Measurements from ENCODE around the gene RAB8B. TPM values are rescaled to one million over a fixed set of nuclear protein-coding genes. Genes with fewer than 3 reads are reported as not detected.

RAB8B gene
- total RNA-seq, 4 donors from 2014 or later = 26.1 to 48.1 (median 33.0) TPM

DNA sequence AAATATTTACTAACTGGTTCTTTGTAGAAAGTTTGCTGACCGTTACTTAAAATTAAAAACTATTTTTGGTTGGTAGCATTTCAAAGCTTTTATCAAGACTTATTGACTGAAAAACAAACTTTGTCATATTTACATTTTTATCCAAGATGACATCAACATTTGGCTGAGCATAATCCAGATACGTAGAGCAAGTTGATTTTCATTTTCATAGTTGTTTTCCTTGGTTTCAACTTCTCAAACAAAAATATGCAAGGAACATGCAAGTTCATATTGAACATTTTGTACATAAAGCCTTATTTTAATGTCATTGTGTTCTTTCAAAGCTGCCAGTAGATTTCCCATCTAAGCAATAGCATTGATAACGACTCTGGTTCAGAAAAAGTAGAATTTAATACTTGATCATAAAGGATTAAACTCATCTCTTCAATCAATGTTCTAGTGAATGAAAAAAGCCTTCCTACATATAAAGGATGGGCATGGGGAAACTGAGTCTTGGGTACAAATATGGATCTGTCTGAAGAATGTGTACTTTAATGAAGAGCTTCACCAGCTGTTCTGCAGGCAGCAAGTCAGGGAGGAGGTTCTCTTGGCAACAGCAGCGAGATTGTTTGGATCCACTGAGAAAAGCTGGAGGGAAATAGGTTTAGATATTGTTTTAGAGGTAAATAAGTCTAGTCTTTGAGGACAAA lies 5.6 kb downstream of the RAB8B start:
- Histone ChIP-seq H3K9me3 (no peaks in the 10 kb centered on the region), H3K4me1 (peaks cover 0 to 80% (median 0%) of the 10 kb centered on the region in 3 donors), H3K36me3 (peaks cover 0 to 4% of the 10 kb centered on the region in 2 donors), H3K4me3 (no peak overlapping the region), H3K27ac (peak overlapping the region in 2 of 4 donors; percentile 15 to 27), H3K27me3 (no peaks in the 10 kb centered on the region)
- 60 to 62% methylated on average over 4 of the region's 4 CpGs for WGBS, 2 donors (ENCODE audit: low coverage in 1 of 2)
- TF ChIP-seq POLR2AphosphoS5 (IDR thresholded peaks at IDR 0.05) = no peak
- TF ChIP-seq, protein P1, sequence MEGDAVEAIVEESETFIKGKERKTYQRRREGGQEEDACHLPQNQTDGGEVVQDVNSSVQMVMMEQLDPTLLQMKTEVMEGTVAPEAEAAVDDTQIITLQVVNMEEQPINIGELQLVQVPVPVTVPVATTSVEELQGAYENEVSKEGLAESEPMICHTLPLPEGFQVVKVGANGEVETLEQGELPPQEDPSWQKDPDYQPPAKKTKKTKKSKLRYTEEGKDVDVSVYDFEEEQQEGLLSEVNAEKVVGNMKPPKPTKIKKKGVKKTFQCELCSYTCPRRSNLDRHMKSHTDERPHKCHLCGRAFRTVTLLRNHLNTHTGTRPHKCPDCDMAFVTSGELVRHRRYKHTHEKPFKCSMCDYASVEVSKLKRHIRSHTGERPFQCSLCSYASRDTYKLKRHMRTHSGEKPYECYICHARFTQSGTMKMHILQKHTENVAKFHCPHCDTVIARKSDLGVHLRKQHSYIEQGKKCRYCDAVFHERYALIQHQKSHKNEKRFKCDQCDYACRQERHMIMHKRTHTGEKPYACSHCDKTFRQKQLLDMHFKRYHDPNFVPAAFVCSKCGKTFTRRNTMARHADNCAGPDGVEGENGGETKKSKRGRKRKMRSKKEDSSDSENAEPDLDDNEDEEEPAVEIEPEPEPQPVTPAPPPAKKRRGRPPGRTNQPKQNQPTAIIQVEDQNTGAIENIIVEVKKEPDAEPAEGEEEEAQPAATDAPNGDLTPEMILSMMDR (IDR thresholded peaks at IDR 0.05) = no peak
- no peak for TF ChIP-seq EP300 (IDR thresholded peaks at IDR 0.05)
- TF ChIP-seq POLR2A (IDR thresholded peaks at IDR 0.05) = no peak
- ATAC-seq = no peak

DNA sequence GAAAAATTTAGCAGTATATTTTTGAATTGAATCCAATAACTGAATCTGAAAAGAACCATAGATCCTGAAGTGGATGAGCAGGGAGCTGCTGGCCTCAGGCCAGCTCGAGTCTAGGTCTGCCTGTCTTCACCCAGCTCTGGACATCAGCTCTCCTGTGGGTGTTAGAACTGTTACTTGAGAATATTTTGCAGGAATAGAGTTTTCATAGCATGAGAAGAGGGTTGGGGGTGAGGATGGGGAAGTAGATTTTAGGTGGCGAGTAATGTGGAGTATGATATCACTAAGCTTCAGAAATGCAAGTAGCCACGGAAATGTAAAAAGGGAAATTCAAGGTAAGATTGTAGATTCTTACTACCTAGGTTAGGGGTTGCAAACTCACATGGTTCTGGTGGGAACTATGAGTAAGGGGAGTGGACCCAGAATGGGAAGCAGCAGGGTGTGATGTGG lies 6.2 kb downstream of the RAB8B start:
- WGBS, 2 donors (ENCODE audit: low coverage in 1 of 2) = 55 to 65% methylated on average over 3 of the region's 3 CpGs
- Histone ChIP-seq H3K4me3 (no peak overlapping the region), H3K27ac (peak overlapping the region in 2 of 4 donors; percentile 15 to 27), H3K27me3 (no peaks in the 10 kb centered on the region), H3K9me3 (no peaks in the 10 kb centered on the region), H3K36me3 (peaks cover 0 to 4% of the 10 kb centered on the region in 2 donors), H3K4me1 (peaks cover 0 to 78% (median 0%) of the 10 kb centered on the region in 3 donors)
- no peak for TF ChIP-seq EP300 (IDR thresholded peaks at IDR 0.05)
- no peak for TF ChIP-seq POLR2A (IDR thresholded peaks at IDR 0.05)
- no peak for TF ChIP-seq POLR2AphosphoS5 (IDR thresholded peaks at IDR 0.05)
- TF ChIP-seq, protein P1 (IDR thresholded peaks at IDR 0.05) = no peak
- ATAC-seq = no peak

DNA sequence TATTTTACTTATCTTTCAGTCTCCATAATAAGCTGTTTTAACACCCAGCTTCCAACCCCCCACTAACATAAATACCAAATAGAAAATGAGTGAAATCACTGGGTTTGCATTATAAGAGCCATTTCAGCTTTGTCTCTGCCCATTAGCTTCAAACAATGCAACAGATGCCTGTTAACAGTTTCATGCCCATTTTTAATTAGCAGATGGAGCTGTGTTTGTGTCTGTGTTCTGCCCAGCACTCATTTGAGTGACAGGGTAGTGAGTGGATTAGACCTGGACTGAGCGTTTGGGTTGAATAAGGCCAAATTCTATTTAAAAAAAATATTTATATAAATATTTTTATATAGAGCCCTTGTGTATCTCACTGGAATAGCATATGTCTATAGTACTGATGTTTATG lies 7.4 kb downstream of the RAB8B start:
- H3K4me3 ChIP-seq = no peak overlapping the region
- peaks cover 0 to 4% of the 10 kb centered on the region in 2 donors for H3K36me3 ChIP-seq
- ATAC-seq = no peak
- no peaks in the 10 kb centered on the region for H3K9me3 ChIP-seq
- H3K27ac ChIP-seq = no peak overlapping the region
- H3K27me3 ChIP-seq = no peaks in the 10 kb centered on the region
- WGBS, 2 donors (ENCODE audit: low coverage in 1 of 2) = 50 to 64% methylated on average over 1 of the region's 1 CpG
- H3K4me1 ChIP-seq = peaks cover 0 to 74% (median 0%) of the 10 kb centered on the region in 3 donors
- TF ChIP-seq POLR2AphosphoS5 (IDR thresholded peaks at IDR 0.05) (no peak), EP300 (IDR thresholded peaks at IDR 0.05) (no peak), POLR2A (IDR thresholded peaks at IDR 0.05) (no peak)
- TF ChIP-seq, protein P1 (IDR thresholded peaks at IDR 0.05) = no peak

DNA sequence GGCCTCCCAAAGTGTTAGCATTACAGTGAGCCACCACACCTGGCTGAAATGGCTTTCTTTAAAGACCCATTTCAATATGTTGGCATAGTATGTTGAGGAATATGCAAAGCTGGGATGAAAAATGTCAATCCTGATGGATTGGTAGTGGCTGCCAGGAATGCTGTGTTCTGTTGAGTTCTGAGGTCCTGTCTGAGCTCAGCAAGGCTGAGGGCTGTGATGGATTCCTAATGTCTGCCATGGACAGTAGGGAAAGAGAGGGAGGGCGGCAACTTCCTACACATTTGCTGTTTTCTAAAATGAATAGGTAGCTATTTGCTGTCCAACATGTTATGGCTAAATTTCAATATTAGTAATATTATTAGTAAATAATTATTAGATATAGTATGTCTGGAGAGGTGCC lies 8.2 kb downstream of the RAB8B start:
- WGBS, 2 donors (ENCODE audit: low coverage in 1 of 2) = 80 to 100% methylated on average over 1 of the region's 1 CpG
- TF ChIP-seq, protein P1 (IDR thresholded peaks at IDR 0.05) = no peak
- no peak for TF ChIP-seq POLR2AphosphoS5 (IDR thresholded peaks at IDR 0.05)
- H3K4me3 ChIP-seq = no peak overlapping the region
- H3K4me1 ChIP-seq = peaks cover 0 to 72% (median 0%) of the 10 kb centered on the region in 3 donors
- H3K9me3 ChIP-seq = no peaks in the 10 kb centered on the region
- peaks cover 0 to 4% of the 10 kb centered on the region in 2 donors for H3K36me3 ChIP-seq
- no peaks in the 10 kb centered on the region for H3K27me3 ChIP-seq
- H3K27ac ChIP-seq = no peak overlapping the region
- ATAC-seq = no peak
